ENCODE results near the gene CEACAM4. TPM values are rescaled to one million over a fixed set of nuclear protein-coding genes. Genes with fewer than 3 reads are reported as not detected.
A peak's percentile ranks its signal among the peaks of the same experiment; 100 is the strongest.

The CEACAM4 gene
- total RNA-seq, 1 donor from 2014 or later: 0.59 TPM

DNA sequence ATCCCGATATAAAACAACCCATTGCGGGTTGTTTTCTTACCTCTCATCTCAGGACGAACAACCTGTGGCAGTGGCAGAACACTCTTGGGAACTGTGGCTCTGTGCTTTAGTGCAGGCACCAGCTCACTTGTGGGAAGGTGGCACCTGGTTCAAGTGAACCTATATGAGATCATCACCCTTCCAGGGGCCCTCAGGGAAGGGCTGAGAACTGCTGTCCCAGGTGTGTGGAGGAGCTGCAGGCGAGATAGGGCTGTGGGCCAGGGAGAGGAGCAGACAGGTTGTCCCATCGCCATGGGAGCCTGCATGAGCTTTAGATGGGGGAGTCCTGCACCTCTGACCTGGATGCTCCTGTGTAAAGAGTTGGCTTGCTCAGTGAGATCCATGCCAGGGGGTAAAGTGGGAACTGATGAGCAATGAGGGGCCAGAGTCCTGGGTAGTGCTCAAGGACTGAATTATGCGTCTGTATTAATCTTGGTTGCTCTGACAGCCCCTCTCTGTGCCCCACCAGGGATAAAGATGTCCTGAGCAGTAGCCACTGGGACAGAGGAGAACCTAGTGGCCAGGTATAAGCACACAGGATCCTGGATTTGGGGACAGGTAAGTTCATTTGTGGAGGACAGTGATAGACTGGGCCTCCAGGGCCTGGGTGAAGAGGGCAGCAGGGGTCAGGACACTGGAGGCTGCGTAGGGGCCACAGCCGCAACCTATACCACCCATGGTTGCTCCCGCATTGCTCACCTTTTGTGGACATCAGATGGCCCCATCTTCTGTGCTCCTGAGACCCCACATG is 8.7 kb downstream of the CEACAM4 start:
- DNase-seq: no peak

DNA sequence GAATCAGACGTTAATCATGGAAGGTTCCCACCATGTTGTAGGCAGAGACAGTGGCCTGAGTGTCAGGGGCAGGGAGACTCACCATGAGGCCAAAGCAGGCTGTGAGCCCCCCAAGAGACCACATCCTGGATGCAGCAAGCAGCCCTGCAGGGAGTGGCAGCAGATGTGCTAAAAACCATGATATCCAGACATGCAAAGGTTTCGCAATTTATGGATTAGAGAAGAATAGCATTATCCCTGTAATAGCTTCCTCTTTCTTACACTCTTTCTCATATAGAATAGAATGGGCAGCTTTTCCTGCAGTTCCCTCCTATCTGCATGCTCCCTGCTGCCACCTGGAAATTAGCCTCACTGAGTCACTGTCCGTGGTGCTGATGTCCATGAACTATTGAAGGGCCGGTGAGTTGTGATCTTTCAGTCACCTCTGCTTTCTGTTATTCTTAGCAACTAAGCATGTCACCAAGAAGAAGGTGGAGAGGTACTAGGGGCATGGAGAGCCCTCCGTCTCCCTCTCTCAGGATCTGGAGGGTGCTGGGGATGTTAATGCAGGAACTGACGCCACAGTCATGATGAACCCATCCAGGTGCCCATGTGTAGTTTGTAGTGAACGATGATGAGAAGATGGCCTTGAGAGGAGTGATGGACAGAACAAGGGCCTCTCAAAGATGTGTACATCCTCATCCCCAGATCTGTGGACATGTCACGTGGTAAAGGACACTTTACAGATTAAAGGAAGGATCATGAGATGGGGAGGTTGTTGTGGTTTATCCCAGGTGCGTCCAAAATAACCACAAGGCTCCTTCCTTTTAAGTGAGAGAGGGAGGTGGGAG is 9.9 kb downstream of the CEACAM4 start:
- no peak for DNase-seq

DNA sequence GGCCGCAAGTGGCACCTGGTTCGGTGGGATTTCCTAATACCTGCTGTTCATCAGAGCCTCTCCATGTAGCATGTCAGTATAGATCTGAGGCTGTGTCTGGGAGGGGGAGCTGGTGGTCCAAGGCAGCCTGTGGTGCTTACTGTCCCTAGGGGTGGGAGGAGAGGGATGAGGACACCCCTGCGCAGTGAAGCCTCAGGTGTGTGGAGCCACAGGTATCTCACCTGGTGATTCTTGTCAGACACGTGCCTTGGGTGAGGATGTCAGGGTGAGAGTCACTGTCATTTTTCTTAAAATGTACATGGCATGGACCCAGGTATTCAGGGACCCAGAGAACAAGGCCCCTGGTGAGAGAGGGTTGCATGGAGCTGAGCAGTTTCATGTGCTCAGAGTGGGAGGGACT is 11.7 kb downstream of the CEACAM4 start:
- no peak for DNase-seq

DNA sequence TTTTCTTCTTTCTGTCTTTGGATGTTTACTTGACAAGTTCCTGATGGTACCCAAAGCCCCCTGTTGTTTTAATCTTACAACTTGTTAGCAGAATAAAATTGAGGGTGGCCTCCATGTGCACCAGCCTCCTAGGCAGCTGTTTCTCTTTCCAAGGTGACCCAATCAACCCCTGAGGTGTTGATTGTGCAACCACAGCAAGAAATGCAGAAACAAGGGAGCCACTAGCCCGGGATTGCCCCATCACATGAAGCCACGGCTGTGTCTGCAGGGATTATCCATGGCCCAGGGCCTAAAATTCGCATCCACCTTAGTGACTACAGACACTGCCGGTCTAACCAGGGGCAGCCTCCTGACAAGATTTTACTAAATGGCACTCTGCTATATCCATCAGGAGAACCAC is 14.4 kb downstream of the CEACAM4 start:
- no peak for DNase-seq

DNA sequence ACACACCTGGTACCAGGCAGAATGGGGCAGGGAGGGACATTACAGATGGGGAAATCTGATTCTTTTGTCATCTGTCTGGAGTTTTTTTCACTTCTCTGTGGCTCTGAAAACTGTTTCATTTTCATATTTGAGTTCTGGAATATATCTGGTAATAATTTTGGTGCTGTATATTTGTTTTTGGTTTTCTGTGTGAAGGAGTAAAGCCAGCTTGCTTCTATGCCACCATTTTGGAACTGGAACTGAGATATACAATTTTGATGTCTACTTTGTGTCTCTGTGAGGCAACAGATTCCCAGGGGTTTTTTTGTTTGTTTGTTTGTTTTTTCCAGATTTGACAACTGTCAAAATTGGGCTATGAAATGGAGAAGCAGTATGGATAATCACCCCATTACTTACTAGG is 16.1 kb downstream of the CEACAM4 start:
- DNase-seq: no peak

DNA sequence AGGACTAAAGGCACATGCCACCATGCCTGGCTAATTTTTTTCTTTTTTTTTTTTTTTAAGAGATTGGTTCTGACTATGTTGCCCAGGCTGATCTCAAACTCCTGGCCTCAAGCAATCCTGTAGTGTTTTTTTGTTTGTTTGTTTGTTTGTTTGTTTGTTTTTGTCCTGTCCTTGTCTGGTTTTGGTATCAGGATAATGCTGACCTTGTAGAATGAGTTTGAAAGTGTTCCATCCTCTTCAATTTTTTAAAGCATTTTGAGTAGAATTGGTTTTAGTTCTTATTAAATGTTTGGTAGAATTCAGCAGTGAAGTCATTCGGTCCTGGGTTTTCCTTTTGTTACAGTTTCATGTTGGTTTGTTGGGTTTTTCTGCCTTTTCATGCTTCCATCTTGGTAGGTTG is 19.2 kb downstream of the CEACAM4 start:
- no peak for DNase-seq

DNA sequence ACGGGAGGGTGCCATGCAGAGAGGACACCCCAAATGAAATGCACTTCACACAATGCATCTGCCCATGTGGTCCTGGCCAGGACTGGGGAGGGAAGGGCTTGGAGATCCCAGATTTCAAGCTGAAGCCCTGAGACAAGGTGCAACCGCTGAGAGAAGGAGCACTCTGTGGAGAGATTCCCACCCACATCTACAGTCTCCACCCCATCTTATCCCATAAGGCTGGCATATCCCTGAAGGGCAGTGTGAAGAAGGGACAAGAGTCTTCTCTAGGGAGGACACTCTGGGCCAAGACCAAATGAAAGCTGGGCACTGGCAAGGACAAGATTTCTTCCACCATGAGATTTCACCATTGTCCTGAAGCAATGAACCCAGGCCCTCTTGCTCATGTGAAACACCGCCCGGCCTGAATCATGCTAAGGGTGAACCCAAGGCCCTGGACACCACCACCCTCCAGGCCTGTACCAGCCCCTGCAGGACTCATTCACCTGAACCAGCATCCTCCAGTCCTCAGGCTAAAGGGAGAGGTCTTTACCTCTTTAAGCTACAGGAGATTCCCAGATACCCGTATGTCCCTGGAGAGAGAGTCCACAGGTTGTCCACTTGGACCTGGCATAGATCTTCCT is 20.5 kb downstream of the CEACAM4 start:
- DNase-seq: no peak

DNA sequence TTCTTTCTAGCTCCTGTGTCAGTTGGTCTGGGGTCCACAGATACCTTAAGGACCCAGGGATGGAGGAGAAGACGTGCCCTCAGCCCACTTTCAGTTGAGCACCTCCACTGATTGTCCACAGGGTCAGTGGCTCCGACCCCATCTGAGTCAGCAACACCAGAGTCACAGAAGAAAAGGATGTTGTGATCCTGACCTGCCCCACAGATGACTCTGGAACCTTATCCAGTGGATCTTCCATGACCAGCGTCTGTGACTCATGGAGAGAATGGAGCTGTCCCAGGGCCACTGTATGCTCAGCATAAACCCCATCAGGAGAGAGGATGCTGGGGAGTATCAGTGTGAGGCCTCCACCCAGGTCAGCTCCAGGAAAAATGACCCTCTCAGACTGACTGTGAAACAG is 22.0 kb downstream of the CEACAM4 start:
- no peak for DNase-seq

DNA sequence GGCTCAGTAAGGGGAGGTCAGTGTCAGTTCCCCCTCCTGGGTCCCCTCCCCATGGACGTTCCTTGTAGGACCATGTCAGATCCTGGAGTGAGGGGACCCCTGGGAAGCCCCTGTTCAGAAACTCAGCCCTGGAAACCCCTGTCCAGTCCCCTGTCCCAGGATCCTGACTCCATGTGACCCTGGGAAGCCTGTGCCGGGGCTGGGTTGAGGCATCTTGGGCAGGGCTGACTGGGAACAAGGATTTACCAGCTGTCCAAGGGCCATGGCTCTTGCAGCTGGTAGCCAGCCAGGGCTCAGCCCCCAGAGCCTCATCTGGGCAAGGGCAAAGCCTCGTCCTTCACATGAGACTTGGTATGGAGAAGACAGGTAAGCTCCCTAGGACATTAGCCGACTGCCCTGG is 25.1 kb downstream of the CEACAM4 start:
- no peak for DNase-seq

DNA sequence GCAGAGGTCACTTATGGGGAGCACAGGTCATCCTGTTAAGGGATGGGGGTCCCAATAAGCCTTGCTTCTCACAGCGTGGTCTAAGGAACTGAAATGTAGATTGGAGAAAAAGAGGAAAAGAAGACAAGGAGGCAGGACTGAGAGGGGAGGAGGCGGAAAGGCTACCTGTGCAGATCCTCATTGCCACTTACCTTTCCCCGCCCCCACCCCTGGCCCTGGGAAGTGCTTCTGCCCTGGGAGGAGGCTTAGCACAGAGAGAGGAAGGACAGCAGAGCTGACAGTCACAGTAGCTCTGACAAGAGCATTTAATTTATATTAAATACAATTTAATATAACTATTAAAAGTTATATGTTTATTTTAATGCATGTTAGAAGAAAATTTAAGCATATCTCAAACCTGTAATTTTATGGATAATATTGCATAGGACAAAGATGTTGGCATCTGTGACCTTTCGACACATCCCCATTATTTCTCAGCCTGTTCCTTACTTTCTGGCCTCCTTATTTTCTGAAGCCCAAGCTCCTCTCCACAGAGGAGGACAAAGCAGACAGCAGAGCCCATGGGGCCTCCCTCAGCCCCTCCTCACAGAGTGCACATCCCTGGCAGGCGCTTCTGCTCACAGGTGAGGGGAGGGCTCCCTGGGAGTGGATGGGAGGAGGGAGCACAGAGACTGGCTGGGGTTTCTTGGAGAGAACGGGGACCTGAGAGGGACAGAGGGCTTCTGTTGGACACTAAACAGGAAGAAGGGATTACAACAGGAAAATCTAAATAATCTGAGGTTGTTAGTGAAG is 27.5 kb downstream of the CEACAM4 start:
- DNase-seq: no peak

DNA sequence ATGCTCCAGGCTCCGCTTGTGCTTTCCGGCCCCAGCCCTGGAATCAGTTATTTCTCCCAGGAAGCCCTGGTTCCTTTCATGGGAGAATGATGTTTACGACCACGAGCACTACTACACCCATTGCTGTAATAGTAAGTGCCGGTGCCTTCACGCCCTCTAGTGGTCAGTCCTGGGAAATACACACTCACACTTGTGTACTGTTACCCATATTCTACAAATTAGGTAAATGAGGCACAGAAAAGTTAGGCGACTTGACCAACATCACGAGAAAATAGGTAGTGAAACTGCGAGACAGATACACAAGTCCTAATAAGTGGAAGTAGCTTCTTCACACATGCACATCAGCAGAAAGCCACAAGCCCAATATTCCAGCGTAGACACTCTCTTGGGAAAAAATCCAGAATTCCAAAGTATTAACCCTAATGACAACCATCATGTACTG is 29.3 kb downstream of the CEACAM4 start:
- peak; percentile 30 for DNase-seq

DNA sequence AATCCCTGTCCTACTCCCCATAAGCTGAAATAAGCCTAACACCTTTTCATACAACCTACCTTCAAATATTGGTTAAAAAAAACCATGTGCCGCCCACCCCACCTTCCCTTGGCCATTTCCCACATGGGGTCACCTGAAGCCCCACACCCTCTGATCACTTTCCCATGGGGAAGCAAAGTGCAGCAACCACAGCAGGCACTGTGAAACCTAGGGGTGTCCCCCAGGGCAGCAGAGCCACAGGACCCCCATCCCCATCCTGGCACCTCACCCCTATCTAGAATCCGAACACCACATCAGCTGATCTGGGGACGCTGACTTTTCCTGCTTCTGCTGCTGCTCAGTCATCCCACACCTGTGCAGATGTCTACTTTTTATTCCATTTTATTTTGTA is 31.0 kb downstream of the CEACAM4 start:
- no peak for DNase-seq

DNA sequence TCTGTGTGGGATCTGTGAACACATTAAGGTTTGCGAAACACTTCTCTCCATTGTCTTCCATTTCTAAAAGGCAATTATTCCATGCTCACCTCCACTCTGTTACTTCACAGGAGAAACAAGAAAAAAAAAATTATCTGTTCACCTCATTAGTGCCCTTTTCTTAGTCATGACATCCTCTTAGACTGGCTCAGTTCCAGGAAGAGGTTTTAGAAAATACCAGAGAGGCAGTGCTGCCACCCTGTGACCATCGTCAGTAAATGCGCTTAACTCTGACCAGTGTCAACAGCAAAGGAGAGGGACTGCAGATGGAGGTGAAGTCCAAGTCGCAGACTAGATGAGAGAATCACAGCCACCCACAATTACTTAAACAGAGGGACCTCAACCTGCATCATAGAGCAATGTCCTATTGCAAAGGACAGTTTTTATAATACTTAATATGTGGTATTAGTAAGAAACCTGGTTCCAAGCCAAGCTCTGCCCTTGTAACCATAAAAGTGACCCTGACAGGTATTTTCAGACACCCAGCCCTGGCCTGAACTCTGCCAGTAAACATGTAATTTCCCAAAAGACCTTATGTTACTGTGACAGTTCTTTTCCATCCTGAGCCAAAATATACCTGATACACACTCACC is 31.5 kb downstream of the CEACAM4 start:
- DNase-seq: peak; percentile 4

DNA sequence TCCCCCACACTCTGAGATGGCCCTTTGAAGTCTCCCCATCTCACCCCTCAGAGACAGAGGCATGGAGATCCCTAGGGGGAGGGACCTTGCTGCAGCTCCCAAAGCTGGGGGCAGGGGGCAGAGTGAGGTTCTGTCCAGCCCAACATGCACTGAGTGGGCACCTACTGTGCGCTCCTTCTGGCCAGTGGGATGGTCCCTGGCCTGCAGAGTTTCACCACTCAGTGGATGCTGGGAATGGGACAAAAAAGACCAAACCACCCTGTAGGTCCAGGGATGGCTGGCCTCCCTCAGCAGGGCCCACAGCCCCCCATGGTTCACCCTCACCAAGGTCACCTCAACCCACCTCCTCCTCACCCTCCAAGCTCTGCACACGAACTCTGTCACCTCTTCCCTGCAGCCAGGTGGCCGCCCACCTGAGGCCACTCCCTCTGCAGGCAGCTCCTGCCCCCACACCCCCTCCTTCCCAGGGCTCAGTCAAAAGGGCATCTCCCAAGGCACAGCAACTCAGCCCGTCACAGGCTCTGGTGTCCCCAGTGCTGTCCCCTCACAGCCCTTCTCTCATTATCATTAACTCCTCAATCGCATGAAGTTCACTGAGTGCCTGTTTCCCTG is 34.8 kb downstream of the CEACAM4 start:
- DNase-seq: no peak

DNA sequence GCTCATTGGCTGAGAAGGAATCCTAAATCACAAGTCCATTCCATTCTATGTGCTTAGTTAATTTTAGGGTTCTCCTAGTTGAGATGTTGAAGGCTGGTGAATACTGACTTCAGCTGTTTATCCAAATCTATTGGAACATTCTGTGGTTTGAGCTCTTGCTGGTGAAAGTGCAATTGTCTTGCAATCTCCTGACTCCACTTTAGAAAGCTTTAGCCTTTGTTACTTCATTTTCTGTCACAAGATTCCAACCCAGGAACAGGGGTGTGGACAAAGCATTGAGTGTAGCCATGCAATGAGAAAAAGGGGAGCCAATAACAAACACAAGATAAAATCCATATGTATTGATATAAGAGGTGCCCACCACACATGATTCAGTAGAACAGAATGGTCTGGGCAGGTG is 35.9 kb downstream of the CEACAM4 start:
- DNase-seq: no peak

DNA sequence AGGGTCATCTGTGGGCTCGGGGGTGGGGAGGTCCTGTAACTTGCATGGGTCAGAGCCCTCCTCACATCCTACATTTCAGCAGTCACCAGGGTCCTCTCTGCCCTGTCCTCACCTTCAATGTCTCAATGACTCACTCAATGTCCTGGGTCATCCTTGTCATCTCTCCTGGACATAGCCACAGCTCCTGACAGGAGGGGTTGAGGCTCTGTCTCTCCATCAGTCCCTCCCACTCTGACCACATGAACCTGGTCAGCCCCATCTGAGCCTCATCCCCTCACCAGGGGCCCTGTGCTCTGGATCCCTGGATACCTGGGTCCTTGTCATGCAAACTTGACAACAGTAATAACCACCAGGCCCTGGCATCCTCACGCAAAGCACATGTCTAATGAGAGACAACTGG is 37.5 kb downstream of the CEACAM4 start:
- no peak for DNase-seq

DNA sequence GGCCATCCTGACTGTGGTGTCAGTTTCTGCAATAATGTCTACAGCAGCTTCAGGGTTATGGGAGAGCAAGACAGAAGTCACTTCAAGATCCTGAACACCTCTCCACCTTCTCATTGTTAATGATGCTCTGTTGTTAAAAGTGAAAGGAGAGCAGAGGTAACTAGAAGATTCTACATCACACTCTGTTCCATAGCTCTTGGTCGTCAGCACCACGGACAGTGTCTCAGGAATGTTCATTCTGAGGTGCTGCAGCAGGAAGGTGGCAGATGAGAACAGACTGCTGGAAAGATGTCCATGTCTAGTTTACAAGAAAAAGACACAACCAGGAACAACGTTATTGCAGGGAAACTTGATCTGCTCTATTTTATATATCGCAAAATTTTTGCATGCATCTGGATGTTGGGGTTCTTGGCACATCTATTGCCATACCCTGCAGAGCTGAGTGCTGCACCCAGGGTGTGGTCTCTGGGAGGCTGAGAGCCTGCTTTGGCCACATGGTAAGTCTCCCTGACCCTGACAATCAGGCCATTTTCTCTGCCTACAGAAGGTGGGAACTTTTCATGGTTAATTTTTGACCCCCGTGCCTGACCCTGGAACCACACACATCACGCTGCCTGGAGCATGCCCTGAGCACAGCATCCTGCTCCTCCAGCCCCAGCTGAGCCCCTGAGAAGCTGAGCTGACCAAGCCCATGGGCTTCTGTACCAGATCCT is 38.2 kb downstream of the CEACAM4 start:
- DNase-seq: no peak

DNA sequence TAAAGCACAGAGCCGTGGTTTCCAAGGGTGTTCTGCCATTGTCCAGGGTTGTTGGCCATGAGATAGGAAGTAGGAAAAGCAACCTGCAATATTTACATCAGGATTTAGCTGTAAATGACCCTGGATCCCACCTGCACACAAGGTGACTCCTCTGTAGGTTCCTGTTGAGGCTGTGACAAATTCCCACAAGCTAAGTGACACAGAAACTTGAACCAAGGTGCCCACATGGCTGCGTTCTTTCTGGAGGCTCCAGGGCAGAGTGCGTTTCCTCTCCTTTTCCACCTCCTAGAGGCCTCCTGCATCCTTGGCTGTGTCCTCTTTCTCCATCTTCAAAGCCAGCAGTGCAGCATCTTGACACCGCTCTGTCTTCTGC is 39.0 kb downstream of the CEACAM4 start:
- DNase-seq: no peak

DNA sequence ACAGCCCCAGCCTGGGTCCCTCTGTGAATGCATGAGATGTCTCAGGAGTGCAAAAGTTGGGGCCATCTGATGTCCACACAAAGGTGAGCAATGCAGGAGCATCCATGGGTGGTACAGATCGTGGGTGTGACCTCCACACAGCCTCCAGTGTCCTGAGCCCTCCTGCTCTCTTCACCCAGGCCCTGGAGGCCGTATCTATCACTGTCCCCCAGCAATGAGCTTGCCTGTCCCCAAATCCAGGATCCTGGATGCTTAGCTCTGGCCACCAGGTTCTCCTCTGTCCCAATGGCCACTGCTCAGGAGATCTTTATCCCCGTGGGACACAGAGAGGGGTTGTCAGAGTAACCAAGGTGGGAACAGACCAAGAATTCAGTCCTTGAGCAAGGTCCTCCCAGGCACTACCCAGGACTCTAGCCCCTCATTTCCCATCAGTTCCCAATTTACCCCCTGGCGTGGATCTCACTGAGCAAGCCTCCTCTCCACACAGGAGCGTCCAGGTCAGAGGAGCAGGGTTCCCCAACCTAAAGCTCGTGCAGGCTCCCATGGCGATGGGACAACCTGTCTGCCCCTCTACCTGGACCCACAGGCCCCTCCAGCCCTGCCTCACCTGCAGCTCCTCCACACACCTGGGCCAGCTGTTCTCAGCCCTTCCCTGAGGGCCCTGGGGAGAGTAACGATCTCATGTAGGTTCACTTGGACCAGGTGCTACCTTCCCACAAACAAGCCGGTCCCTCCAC is 39.6 kb downstream of the CEACAM4 start:
- DNase-seq: no peak

DNA sequence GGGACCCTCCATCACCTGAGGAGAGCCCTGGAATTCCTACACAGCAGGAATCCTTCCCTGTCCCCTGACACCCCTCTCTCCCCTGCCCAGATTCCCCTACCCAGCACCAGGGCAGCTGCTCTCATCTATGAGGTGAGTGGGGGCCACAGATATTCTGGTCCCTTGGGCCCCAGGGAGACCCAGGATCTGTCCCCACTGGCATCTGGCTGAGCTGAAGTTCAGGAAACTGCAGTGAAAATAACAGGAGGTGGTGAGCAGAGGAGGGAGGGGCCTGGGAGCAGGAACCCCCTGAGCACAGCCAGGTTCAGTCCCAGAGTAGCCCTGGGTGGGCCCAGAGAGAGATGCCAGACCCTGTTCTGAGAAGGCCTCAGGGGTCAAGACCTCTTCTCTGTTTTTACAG is 40.8 kb downstream of the CEACAM4 start:
- no peak for DNase-seq
